ENCODE data around the gene DUSP8.
A peak's percentile ranks its signal among the peaks of the same experiment; 100 is the strongest.

The DUSP8 gene

DNA sequence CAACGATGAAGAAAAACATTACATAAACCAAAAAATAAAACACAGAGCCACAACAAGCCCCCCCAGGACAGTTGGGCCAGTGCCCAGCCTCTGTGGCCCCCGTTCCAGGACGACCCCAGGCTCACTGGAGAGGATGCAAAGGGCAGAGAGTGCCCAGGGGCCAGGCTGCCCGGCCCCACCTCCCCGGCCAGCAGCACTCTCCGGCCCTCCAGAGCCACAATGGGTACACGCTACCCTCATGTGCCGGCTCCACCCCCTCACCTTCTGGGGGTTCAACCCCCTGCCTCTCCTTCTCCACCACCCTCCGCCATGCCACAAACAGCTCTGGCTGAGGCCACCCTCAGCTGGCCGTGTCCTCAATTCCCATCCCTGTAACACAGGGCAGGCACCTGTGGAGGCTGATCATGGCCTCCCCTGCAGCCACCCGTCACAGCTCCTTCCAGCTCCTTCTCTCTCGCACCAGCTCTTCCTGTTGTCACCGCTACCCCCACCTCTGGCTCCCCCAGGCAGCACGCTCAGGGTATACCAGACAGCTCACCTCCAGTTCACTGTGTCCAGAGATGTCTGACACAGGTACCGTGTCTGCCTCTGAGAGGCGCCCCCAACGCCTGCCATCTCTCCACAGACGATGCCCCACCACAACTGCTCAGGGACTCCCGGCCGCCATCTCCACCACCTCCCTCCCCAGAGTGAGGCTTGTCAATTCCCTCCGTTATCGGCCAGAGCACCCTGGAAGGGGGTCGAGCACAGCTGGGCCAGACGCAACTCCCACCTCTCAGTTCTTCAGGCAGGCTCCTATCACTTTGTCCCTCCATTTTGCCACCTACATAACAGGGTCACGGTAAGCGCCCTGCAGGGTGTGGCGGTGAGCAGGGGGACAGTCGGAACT lies 54.7 kb downstream of the DUSP8 start:
- TF ChIP-seq POLR2AphosphoS5 (IDR thresholded peaks at IDR 0.05; ENCODE audit: low read depth) (no peak), SPI1 (IDR thresholded peaks at IDR 0.05; ENCODE audit: borderline replicate concordance, low read depth) (no peak), GABPA (IDR thresholded peaks at IDR 0.05; ENCODE audit: low read depth) (no peak)
- TF ChIP-seq, protein P1, sequence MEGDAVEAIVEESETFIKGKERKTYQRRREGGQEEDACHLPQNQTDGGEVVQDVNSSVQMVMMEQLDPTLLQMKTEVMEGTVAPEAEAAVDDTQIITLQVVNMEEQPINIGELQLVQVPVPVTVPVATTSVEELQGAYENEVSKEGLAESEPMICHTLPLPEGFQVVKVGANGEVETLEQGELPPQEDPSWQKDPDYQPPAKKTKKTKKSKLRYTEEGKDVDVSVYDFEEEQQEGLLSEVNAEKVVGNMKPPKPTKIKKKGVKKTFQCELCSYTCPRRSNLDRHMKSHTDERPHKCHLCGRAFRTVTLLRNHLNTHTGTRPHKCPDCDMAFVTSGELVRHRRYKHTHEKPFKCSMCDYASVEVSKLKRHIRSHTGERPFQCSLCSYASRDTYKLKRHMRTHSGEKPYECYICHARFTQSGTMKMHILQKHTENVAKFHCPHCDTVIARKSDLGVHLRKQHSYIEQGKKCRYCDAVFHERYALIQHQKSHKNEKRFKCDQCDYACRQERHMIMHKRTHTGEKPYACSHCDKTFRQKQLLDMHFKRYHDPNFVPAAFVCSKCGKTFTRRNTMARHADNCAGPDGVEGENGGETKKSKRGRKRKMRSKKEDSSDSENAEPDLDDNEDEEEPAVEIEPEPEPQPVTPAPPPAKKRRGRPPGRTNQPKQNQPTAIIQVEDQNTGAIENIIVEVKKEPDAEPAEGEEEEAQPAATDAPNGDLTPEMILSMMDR (IDR thresholded peaks at IDR 0.05; ENCODE audit: insufficient read depth, low read length): no peak
- TF ChIP-seq, protein P2, sequence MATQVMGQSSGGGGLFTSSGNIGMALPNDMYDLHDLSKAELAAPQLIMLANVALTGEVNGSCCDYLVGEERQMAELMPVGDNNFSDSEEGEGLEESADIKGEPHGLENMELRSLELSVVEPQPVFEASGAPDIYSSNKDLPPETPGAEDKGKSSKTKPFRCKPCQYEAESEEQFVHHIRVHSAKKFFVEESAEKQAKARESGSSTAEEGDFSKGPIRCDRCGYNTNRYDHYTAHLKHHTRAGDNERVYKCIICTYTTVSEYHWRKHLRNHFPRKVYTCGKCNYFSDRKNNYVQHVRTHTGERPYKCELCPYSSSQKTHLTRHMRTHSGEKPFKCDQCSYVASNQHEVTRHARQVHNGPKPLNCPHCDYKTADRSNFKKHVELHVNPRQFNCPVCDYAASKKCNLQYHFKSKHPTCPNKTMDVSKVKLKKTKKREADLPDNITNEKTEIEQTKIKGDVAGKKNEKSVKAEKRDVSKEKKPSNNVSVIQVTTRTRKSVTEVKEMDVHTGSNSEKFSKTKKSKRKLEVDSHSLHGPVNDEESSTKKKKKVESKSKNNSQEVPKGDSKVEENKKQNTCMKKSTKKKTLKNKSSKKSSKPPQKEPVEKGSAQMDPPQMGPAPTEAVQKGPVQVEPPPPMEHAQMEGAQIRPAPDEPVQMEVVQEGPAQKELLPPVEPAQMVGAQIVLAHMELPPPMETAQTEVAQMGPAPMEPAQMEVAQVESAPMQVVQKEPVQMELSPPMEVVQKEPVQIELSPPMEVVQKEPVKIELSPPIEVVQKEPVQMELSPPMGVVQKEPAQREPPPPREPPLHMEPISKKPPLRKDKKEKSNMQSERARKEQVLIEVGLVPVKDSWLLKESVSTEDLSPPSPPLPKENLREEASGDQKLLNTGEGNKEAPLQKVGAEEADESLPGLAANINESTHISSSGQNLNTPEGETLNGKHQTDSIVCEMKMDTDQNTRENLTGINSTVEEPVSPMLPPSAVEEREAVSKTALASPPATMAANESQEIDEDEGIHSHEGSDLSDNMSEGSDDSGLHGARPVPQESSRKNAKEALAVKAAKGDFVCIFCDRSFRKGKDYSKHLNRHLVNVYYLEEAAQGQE (IDR thresholded peaks at IDR 0.05; ENCODE audit: insufficient replicate concordance, low read depth): no peak
- no peak overlapping the region for H3K27ac ChIP-seq (replicated peaks)
- no peaks in the 10 kb centered on the region for H3K27me3 ChIP-seq (ENCODE audit: insufficient read depth, poor library complexity, severe bottlenecking)
- no peak for DNase-seq (ENCODE audit: low read depth in 1 of 2, low spot score in 1 of 2)
- no peak overlapping the region for H3K4me3 ChIP-seq (replicated peaks; ENCODE audit: insufficient read depth, low read length)

DNA sequence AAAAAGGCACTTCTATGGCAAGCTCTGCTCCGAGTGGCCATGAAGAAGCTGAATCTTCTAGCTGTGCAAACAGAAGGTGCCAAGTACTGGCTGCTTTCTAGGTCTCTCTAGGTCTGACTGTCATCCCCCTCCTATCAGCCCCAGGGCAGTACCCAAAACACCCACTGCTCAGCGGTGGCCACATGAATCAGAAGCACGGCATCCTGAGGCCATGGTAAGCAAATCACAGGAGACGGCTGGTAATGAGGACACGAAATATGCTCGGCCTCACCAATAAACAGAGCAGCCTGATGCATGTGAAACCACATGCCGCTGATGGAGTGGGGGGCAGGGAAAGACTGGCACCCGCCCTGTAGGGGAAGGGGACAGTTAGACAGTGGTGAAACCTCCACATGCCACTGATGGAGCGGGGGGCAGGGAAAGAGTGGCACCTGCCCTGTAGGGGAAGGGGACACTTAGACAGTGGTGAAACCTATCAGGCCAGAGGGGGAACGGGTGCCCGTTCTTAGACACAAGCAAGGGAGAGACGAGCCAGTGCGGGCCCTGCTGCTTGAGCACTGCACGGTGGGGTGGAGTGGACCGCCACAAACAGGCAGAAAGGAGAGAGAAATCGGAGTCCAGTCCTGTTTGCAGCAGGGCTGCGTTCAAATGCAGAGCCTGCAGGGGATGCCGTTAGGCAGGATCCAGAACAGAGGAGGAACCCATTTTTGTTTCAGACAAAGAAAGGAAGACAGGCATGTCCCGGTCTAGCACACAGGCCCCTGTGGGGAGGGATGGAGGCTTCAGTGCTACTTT lies 55.6 kb downstream of the DUSP8 start:
- H3K4me3 ChIP-seq (replicated peaks; ENCODE audit: insufficient read depth, low read length): no peak overlapping the region
- TF ChIP-seq, protein P1 (IDR thresholded peaks at IDR 0.05; ENCODE audit: insufficient read depth, low read length): no peak
- TF ChIP-seq POLR2AphosphoS5 (IDR thresholded peaks at IDR 0.05; ENCODE audit: low read depth): no peak
- TF ChIP-seq, protein P2 (IDR thresholded peaks at IDR 0.05; ENCODE audit: insufficient replicate concordance, low read depth): no peak
- TF ChIP-seq SPI1 (IDR thresholded peaks at IDR 0.05; ENCODE audit: borderline replicate concordance, low read depth): no peak
- no peak for TF ChIP-seq GABPA (IDR thresholded peaks at IDR 0.05; ENCODE audit: low read depth)
- H3K27me3 ChIP-seq (ENCODE audit: insufficient read depth, poor library complexity, severe bottlenecking): no peaks in the 10 kb centered on the region
- DNase-seq (ENCODE audit: low read depth in 1 of 2, low spot score in 1 of 2): no peak
- no peak overlapping the region for H3K27ac ChIP-seq (replicated peaks)

DNA sequence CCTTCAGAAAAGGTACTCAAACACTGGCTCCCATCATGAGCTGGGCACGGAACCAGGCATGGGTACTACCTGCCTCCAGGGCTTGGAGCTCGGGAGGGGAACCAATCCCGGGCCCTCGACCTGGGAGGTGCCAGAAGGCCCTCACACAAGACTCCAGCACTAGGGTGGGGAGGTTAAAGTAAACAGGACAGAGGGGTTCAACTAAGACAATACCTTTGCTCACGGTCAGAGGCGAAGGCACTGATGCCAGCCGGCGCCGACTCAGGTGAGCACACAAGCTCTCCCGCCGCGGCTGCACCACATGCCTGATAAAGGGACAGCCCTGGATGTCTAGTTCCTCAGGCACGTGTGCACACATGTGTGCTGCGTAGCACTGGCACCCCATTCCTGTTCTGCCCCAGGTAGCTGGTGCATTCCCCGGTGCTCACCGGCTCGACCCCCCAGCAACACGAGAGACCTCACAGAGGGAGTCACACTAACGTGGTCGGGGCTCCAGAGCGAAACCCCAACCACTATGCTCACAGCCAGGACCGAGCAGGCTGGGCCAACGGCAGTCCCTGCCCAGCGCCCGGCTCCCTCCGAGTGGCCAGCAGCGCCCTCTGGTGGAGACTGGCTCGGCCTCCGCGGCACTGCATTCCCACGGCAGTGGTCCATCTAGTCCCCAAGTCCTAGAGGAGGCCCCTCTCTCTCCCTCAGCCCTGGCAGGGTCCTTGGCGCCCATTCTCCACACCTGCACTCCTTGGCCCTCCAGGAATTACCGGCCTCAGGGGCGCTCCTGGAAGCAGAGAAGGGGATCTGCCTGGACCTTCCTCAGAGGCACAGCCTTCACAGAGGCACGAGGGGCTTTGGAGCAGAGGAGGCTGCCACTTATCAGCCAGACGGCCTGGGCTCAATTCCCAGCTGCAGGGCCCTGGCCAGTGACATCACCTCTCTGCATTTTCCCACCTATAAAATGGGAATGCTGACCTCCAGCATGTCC lies 56.7 kb downstream of the DUSP8 start:
- TF ChIP-seq, protein P1 (IDR thresholded peaks at IDR 0.05; ENCODE audit: insufficient read depth, low read length): peak; percentile 60
- TF ChIP-seq, protein P2 (IDR thresholded peaks at IDR 0.05; ENCODE audit: insufficient replicate concordance, low read depth): no peak
- no peak overlapping the region for H3K4me3 ChIP-seq (replicated peaks; ENCODE audit: insufficient read depth, low read length)
- no peaks in the 10 kb centered on the region for H3K27me3 ChIP-seq (ENCODE audit: insufficient read depth, poor library complexity, severe bottlenecking)
- DNase-seq (ENCODE audit: low read depth in 1 of 2, low spot score in 1 of 2): peak; percentile 28 to 53
- no peak overlapping the region for H3K27ac ChIP-seq (replicated peaks)
